HFF-Myc (cell line): ENCODE measurements around the gene UBLCP1.
A peak's percentile ranks its signal among the peaks of the same experiment; 100 is the strongest.

Source experiments
- DNase-seq: peaks from one replicate; pipeline ENCODE4 v3.0.0-alpha.2; 2011; ENCODE audit warnings: low read depth; ENCODE audit errors: extremely low read depth
- H3K4me3 ChIP-seq: replicated peaks from 2 replicates; pipeline ENCODE4 v1.5.1; 2011; ENCODE audit warnings: low read depth, mild to moderate bottlenecking, control low read depth, low read length
- CTCF ChIP-seq: IDR thresholded peaks from 2 replicates; pipeline ENCODE4 v1.5.1; 2012; ENCODE audit warnings: mild to moderate bottlenecking, low read depth, low read length, control low read depth; ENCODE audit errors: missing control alignments

The UBLCP1 gene

DNA sequence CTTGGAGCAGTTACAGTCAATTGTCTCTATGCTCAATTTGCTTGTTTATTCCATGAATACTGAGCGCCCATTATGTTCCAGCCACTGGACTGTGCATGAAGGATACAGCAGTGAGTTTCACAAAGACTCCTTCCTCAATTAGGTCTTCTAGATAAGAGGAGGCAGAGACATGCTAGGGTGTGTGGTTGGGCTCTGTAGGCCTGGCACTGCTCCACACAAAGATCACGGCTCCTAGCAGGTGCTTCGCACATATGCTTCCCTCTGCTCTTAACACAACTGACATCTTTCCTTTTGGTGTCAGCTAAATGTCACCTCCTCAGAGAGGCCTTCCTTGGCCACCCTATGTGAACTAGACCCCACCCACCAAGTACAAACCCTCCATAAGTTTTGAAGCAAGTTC, 56.3 kb downstream of the UBLCP1 start:
- no peak for DNase-seq
- no peak overlapping the region for H3K4me3 ChIP-seq
- no peak for TF ChIP-seq CTCF

GRCh38 chr5:159319832-159320231, 56.7 kb downstream of the UBLCP1 start:
- no peak for DNase-seq
- no peak for TF ChIP-seq CTCF
- H3K4me3 ChIP-seq, result no peak overlapping the region

GRCh38 chr5:159322180-159322579, 59.1 kb downstream of the UBLCP1 start:
- no peak for DNase-seq
- no peak for TF ChIP-seq CTCF
- H3K4me3 ChIP-seq, result no peak overlapping the region

DNA sequence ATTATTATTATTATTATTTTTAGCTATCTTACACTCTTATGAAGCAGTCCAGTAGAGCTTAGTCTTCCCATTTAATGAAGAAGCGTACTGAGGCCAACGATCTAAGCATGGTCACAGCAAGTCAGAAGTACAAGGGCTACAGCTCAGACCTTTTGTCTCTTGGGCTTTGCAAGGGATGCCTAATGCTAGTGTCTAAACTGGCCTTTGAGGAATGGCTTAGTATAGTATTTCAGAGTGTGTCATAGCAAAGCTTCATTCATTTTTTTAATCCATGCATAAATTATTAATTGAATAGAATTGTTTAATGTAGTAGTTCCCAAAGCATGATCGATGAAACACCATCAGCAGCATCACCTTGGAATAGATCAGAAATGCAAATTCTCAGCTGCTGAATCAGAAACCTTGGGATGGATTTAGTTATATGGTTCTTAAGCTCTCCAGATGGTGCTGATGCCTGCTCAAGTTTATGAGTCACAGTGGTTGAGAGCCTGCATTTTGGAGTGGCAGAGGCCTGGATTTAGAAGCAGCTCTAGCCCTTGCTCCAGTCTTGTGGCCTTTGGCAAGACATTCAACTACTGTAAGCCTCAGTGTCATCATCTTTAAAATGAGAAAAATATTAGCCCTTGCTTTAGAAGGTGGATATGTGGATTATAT, 61.1 kb downstream of the UBLCP1 start:
- peak; percentile 71 for DNase-seq
- H3K4me3 ChIP-seq, result no peak overlapping the region
- no peak for TF ChIP-seq CTCF

- DNase-seq, result no peak
- H3K4me3 ChIP-seq, result no peak overlapping the region
- TF ChIP-seq CTCF, result no peak
Observed at GRCh38 chr5:159324986-159325385, 61.9 kb downstream of the UBLCP1 start.

GRCh38 chr5:159330131-159330800, 67.2 kb downstream of the UBLCP1 start, which contains the start of gene IL12B:
Gene IL12B (minus strand): TSS chr5:159330487. CDS start chr5:159326782, 3,705 bp downstream.
- no peak for DNase-seq
- TF ChIP-seq CTCF, result no peak
- H3K4me3 ChIP-seq, result peak within 1 kb of the TSS; percentile 39
